Left ventricle myocardium inferior (tissue), 1 donor: ENCODE results near the gene SNRNP25. TPM values are rescaled to one million over a fixed set of nuclear protein-coding genes. Genes with fewer than 3 reads are reported as not detected.
"Not testable (repeated sequence)": the region's sequence is repeated elsewhere in the genome, so short reads cannot be mapped to it uniquely, and the experiment has no call there.

Source experiments
- DNase-seq: peaks from one replicate; pipeline ENCODE4 v3.0.0-alpha.2; 2020
- H3K27ac ChIP-seq: fragments of 200-600 bp; replicated peaks from 2 replicates; pipeline ENCODE4 v1.8.0; 2021
- H3K27me3 ChIP-seq: fragments of 200-600 bp; 2 replicates; pipeline ENCODE4 v1.8.0; 2021; ENCODE audit warnings: low read depth
- H3K36me3 ChIP-seq: fragments of 200-600 bp; 2 replicates; pipeline ENCODE4 v1.8.0; 2021
- H3K4me1 ChIP-seq: fragments of 200-600 bp; 2 replicates; pipeline ENCODE4 v1.8.0; 2021
- H3K4me3 ChIP-seq: fragments of 200-600 bp; 2 replicates; pipeline ENCODE4 v1.8.0; 2021; ENCODE audit warnings: mild to moderate bottlenecking, moderate library complexity
- H3K9me3 ChIP-seq: fragments of 200-600 bp; replicated peaks from 2 replicates; pipeline ENCODE4 v1.8.0; 2021
- CTCF ChIP-seq: fragments of 200-600 bp; IDR thresholded peaks from 2 replicates; pipeline ENCODE4 v1.8.0; 2021; ENCODE audit warnings: antibody characterized with exemption, mild to moderate bottlenecking, borderline replicate concordance
- intact Hi-C: fragments of 100-400 bp; cut with micrococcal nuclease; formaldehyde crosslinking; loops from one replicate; pipeline ENCODE4 v1.11.0; 2022
- total RNA-seq: library from RNA; stranded (reverse); fragmentation: NEBNext Ultra II Directional; extraction: Animal tissue kit (Norgen Biotek cat#: 25700); gene quantifications from one replicate; pipeline ENCODE4 v1.2.1, GENCODE V29; 2021
- donor health status: DM: no; HTN: yes; CAD: no; lungs with severe emphysema.

The SNRNP25 gene
- total RNA-seq, 1 donor from 2014 or later: 71.2 TPM

GRCh38 chr16:43294-43693 lies 10.3 kb upstream of the SNRNP25 start:
- intact Hi-C loops: no loop called here
- H3K36me3 ChIP-seq: peaks cover 20% of the 10 kb centered on the region

GRCh38 chr16:44655-45054 lies 9.0 kb upstream of the SNRNP25 start:
- H3K4me3 ChIP-seq: no peak overlapping the region
- no peak for TF ChIP-seq CTCF
- peaks cover 28% of the 10 kb centered on the region for H3K36me3 ChIP-seq
- intact Hi-C loops: no loop called here
- no peaks in the 10 kb centered on the region for H3K27me3 ChIP-seq
- no peaks in the 10 kb centered on the region for H3K9me3 ChIP-seq
- no peak overlapping the region for H3K27ac ChIP-seq
- DNase-seq: no peak
- no peaks in the 10 kb centered on the region for H3K4me1 ChIP-seq

More at GRCh38 chr16:43294-43693, 10.3 kb upstream of the SNRNP25 start:
- Histone ChIP-seq H3K27me3 (no peaks in the 10 kb centered on the region), H3K4me1 (no peaks in the 10 kb centered on the region), H3K27ac (no peak overlapping the region), H3K4me3 (no peak overlapping the region), H3K9me3 (no peaks in the 10 kb centered on the region)
- DNase-seq: no peak
- no peak for TF ChIP-seq CTCF

GRCh38 chr16:45454-45853 lies 8.2 kb upstream of the SNRNP25 start:
- TF ChIP-seq CTCF: no peak
- peaks cover 32% of the 10 kb centered on the region for H3K36me3 ChIP-seq

GRCh38 chr16:46510-46909 lies 7.1 kb upstream of the SNRNP25 start:
- peaks cover 37% of the 10 kb centered on the region for H3K36me3 ChIP-seq
- H3K4me1 ChIP-seq, H3K27me3 ChIP-seq, DNase-seq, intact Hi-C loops, H3K9me3 ChIP-seq, H3K4me3 ChIP-seq, H3K27ac ChIP-seq: not testable (repeated sequence)

More at GRCh38 chr16:45454-45853, 8.2 kb upstream of the SNRNP25 start:
- Histone ChIP-seq H3K27ac (no peak overlapping the region), H3K27me3 (no peaks in the 10 kb centered on the region), H3K4me3 (no peak overlapping the region), H3K4me1 (no peaks in the 10 kb centered on the region), H3K9me3 (no peaks in the 10 kb centered on the region)
- no peak for DNase-seq
- intact Hi-C loops: no loop called here

GRCh38 chr16:47234-47633 lies 6.4 kb upstream of the SNRNP25 start:
- TF ChIP-seq CTCF: no peak
- Histone ChIP-seq H3K27ac (no peak overlapping the region), H3K4me3 (no peak overlapping the region), H3K9me3 (no peaks in the 10 kb centered on the region), H3K36me3 (peaks cover 37% of the 10 kb centered on the region), H3K27me3 (no peaks in the 10 kb centered on the region), H3K4me1 (peaks cover 11% of the 10 kb centered on the region)
- intact Hi-C loops: no loop called here
- no peak for DNase-seq

GRCh38 chr16:50769-51591 lies 2.6 kb upstream of the SNRNP25 start:
- Histone ChIP-seq H3K9me3 (no peaks in the 10 kb centered on the region), H3K27ac (no peak overlapping the region), H3K27me3 (no peaks in the 10 kb centered on the region), H3K4me1 (peaks cover 34% of the 10 kb centered on the region), H3K36me3 (peaks cover 40% of the 10 kb centered on the region), H3K4me3 (no peak overlapping the region)
- no peak for DNase-seq
- intact Hi-C loops: no loop called here
- TF ChIP-seq CTCF: no peak
